Neural progenitor cell (in vitro differentiated cells): ENCODE results near the gene KPNA4.

Experiments
- EZH2 ChIP-seq: fragments of 200-600 bp; sonication (generic); IDR thresholded peaks from 2 replicates; pipeline ENCODE4 v1.6.1; 2017; ENCODE audit warnings: antibody characterized with exemption, mild to moderate bottlenecking, moderate library complexity
- EZH2phosphoT487 ChIP-seq: fragments of 200-600 bp; sonication (generic); IDR thresholded peaks from 2 replicates; pipeline ENCODE4 v1.6.1; 2017; ENCODE audit warnings: antibody characterized with exemption
- TF ChIP-seq, protein P1 (sequence below): fragments of 200-600 bp; sonication (generic); IDR thresholded peaks from 2 replicates; pipeline ENCODE4 v1.5.1; 2017; ENCODE audit warnings: antibody characterized with exemption, mild to moderate bottlenecking

DNA sequence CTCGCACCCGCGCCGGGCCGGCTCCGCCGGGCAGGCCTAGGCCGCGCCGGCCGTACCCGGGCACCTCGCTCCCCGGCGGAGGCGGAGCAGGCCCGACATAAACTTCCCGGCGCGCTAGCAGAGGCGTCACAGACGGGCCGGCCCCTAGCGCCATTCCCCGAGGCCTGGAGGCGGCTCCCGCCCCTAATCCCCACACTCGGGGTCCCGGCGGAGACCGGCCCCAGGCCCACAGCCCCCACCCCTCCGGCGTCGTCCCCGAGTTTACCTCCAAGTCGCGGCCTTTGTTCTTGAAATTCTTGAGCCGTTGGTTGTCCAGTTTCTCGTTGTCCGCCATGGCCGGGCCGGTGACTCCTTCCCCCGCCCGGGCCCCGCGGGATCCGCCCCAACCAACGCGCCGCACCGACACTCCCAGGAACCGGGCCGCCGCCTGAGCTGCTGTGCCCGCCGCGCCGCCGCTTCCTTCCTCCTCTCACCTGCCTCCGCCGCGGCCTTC lies 376 bp downstream of the KPNA4 start:
- TF ChIP-seq, protein P1, sequence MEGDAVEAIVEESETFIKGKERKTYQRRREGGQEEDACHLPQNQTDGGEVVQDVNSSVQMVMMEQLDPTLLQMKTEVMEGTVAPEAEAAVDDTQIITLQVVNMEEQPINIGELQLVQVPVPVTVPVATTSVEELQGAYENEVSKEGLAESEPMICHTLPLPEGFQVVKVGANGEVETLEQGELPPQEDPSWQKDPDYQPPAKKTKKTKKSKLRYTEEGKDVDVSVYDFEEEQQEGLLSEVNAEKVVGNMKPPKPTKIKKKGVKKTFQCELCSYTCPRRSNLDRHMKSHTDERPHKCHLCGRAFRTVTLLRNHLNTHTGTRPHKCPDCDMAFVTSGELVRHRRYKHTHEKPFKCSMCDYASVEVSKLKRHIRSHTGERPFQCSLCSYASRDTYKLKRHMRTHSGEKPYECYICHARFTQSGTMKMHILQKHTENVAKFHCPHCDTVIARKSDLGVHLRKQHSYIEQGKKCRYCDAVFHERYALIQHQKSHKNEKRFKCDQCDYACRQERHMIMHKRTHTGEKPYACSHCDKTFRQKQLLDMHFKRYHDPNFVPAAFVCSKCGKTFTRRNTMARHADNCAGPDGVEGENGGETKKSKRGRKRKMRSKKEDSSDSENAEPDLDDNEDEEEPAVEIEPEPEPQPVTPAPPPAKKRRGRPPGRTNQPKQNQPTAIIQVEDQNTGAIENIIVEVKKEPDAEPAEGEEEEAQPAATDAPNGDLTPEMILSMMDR, result no peak
- TF ChIP-seq EZH2, result no peak
- no peak for TF ChIP-seq EZH2phosphoT487
